Activated CD4-positive, alpha-beta T cell treated with anti-CD3 and anti-CD28 coated beads for 24 hours (primary cell): ENCODE measurements around the gene NASP.

Source experiments
- DNase-seq, 2 donors: peaks; one replicate each; pipeline ENCODE4 v3.0.0-alpha.2; 2020; ENCODE audit warnings: low read depth in 2 of 2

NASP gene

DNA sequence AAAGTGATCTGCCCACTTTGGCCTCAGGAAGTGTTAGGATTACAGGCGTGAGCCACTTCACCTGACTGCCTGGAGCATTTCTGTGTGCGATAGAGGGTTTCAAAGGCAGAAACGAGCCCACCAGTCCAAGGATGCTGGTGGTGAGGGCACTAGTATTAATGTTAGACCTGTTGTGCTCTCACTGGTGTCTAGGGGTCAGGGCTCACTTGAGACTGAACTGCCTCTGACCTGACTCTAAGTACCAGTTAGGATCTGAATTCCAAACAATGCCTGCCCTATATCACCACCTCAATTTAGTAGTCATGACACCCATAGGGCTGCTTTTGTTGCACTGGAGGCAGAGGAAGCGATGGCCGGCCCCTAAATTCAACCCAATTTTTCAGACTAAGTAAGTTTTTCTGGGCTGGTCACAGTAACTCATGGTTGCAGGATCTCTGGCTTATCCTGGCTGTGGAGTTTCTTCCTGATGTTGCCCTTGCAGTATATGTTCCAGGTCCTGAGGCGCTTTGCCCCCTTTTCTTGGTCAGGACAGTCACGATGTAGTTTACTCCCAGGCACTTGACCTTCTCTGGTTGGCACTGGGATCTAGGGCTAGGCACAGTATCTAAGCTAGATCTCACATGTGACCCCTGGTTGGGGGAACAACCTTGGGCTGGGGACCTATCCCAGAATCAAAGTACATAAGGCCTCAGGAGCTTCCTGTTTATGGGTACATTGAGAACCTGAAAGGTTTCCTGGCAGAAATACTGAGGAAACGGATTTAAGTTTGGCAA is 35.5 kb downstream of the NASP start:
- no peak for DNase-seq

DNA sequence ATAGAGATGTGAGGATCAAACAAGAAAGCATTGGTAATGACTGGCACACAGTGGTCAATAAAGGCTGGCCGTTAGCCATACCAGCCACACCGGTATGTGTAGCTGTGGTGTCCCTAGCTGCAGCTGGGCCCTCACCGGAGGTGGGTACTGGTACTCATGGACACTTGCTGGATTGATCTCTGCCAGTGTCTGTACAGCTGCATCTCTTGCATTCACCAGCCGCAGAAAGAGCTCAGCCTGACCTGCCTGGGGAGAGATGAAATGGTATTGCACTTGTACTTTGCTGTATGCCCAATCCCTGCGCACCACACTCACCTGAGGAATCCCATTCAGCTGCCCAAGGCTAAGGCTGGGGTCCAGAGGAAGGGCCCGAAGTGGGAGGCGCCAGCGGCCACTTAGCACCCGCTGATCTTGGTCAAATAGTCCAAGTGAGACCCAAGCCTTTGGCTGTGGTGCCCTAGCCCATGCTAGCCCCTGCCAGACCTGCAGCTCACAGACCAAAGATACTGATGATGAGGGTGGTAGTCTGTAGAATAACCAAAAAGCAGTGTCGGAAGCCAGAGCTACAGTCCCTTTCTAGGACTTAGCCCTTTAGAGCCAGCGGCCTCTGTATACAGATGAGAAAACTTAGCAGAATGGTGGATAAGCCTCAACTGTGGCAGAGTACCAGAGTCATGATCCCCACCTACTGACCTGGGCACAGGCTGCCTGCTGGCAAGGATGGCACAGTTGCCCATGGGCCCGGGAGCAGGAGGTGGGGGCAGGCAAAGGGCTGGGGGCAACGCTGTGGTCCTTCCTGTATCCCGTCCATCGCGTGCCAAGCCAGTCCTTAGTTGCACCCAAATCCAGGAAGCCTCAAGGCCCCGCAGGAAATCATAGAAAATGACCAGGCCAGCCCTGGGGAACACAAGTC is 37.0 kb downstream of the NASP start:
- DNase-seq = no peak

DNA sequence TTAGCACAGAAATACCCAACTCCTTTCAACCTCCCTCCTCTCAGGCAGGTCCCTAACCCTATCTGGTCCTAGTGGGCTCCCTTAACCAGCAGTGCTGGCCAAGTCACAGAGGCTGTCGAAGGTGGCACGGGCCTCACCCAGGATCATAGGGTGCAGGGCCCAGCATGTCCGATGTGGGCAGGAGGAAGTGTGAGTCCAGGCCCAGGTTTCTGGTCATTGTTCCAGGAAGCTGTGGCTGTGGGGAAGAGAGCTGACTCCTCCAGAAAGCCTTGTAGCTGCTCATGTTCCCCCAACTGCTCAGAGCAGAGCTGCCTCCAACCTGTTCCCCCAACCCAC is 37.6 kb downstream of the NASP start:
- no peak for DNase-seq

DNA sequence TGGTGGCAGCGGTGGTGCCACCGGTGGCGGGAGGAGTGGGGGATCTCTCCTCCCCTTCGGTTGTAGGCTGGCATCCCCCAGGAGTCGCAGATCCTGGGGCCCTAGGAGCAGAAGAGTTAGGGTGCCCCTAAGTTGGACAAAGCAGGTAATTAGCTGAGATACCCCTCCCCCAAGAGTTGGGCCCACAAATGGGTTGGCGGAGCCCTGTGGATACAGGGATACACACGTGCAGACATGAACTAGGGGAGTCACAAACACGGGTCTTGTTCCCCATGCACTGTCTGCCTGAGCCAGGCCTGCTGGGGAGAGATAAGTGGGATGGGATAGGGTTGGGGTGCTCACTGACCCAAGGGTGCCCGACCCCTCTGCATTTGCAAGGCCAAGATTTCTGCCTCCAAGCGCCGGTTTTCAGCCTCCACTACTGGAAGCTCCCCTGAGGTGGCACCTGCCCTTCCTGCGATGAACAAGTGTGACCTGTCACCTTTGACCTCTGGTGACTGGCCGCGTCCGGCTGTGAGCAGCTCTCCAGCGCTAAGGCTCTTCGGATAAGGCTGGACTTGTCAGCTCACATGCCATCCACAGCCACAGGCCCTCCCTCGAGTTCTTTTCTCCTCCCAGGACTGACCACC is 38.2 kb downstream of the NASP start:
- no peak for DNase-seq

DNA sequence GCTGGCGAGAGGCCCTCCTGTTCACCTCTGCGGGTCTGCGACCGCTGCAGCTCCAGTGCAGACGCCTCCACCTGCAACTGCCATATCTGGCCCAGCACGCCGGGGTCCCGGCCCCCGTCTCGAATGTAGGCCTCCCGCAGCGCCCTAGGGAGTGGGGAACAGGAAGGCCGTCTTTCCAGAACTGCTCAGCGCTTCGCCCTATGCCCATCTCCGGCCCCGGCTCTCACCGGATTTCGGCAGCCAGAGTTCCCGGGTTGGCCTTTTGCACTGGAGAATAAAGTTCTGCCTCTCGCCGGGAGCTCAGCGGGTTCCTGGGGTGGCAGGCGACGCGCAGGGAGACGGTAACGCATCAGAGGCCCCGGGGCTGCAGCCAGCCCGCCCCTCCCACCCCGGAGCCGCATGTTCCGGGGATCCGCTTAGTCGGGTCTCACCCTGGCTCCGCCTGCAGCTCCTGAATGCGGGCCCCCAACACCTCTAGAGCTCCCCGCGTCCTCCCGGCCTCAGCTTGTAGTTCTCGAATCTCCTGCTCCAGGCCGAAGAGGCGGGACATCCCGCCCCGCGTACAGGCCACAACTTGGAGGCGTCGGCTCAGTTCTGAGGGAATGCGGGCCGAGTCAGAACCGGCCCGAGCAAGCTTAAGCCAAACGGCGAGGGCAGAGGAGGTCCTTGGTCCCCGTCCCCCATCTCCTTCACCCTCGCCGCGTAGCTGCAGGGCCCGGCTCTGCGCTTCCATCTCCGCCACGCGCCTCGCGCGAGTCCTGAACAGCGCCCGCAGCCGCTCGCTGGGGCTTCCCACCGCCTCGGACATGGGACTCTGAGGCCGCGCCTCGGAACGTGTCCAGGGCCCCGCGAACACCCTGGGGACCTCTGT is 38.9 kb downstream of the NASP start:
- no peak for DNase-seq

DNA sequence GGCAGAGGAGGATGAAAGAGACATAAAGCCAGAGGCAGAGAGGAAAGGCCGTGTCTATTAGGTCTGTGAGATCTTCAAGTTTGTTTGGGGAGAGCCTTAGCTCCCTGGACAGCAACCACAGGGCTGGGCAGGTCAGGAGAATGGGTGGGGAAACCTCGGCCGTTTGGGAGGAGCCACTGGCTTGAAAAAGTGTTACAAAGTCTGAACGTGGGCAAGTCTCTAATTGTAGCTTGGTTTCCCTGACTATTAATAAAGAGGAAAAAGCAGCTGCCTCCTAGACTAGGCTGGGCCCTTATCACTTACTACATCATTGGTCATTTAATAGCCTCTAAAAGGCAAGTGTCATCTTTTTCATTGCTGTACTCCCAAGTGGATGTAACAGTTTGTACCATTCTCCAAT is 40.1 kb downstream of the NASP start, which contains the start of gene CCDC17:
CCDC17 (minus strand) TSS at position 83 of the 400 bp plus-strand sequence. CDS start 145 bp downstream, outside the sequence.
- DNase-seq = no peak

DNA sequence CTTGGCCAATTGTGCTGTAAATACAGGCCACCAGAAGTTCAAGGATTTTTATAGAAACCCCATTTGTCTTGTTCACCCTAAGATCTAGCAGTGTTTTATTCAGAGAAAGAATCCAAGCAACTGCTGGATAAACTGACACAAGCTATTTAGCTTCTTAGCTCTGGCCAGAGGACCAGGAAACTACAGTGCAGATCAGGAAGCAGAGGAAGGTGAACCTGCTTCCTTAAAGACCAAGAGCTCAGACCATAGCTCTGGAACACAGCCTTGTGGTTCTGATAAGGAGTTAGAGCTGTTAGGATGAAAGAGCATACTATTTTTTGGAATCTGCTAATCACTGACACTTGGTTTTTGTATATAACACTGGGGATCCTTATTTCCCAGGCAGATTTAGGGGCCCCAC is 45.2 kb downstream of the NASP start:
- DNase-seq = no peak

DNA sequence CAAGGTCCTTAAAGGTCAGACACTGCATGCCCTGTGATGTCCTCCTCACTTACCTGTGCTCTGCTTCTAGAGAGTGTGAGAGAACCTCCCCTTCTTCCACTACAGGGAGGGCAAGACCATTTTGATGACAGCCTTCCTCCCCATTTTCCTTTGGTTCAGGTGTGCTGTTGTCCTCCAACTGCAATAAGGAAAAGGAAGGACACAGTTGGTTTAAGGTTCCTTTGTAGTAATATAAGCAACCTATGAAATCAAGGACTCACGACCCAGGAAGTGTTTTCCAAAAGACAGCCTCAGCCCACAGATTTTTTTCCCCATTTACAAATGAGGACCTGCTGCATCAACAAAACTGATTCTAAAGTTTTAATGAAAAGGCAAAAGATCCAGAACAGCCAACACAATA is 46.6 kb downstream of the NASP start:
- no peak for DNase-seq

DNA sequence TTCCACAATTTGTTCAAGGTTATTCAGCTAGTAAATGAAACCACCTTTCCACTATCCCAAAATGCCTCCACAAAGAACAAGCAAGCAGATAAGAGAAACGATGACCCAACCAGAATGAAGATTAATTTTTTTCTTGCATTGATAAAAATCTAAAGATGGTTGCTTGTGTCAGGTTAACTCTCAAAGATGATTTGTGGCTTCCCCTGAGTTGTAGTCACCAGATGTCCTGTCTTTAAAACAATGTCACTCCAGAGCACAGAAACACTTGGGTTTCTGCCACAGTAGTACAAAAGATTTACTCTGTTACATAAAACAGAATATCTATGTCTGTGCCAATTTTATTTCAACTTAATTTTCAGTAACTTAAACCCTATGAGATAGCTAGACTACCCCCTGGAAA is 51.4 kb downstream of the NASP start:
- no peak for DNase-seq

DNA sequence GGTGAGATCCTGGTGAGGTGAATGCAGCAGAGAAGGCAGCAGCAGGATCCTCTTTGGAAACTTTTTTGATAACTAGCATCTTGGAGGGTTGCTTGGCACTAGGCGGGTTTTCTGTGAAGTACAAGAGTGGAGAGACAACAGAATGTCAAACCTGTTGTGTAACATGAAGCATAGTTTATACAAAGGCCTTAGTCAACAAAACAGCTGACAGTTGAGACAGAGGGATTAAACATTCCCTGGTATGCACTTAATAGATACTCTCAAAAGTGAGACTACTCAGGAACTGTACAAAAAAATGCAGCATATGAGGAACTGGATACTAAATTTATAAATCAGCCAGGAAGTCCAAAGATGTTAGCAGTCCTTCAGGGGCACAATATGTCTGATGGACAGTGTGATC is 56.5 kb downstream of the NASP start:
- no peak for DNase-seq

DNA sequence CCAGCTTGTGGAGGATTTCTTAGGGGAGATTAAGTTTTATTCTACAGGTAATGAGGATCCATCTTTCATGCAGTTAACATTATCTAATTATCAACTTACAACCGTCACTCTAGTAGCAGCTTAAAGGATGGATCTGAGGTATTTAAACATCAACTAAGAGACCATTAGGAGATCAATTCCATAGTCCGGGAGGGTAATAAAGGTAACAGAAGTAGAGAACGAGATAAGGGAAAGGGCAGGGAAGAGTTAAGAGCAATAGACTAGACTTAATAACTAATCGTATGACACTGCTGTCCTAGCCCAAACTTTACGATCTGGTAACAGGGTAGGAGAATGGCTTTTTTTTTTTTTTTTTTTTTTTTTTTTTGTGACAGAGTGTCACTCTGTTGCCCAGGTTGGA is 59.5 kb downstream of the NASP start:
- no peak for DNase-seq

DNA sequence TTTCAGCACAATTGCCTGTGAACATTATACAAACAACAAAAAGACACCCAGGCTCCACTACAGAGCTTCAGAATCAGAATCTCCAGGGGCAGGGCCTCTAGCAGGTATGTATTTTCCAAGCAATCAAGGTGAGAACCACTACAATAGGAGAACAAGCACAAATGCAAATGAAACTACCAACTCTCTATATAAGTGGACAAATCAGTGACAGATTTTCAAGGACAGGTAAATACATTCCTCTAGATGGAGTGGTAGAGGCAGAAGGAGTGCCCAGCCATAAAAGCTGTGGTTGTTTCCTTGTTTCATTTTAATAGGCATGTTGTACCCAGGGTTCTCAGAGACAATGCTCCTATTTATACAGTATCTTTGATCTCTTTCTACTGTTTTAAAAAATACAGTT is 60.1 kb downstream of the NASP start:
- DNase-seq = no peak

DNA sequence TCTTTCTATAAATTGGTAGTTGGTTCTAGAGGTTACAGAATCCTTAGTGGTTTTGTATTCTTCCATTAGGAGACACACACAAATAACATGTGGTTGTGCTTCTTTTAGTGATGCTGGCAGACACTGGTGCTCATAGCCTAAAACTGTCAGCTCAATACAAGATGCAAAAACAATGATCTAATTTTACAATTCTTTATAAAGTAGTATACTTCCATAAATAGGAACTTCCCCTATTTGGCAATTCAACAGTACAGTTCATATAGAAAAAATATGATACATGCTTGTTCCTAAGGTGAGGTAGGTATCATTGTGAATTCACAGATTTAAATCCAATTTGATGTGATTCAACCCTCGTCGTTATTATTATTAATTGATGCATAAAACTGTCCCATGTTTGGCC is 60.8 kb downstream of the NASP start:
- DNase-seq = no peak

DNA sequence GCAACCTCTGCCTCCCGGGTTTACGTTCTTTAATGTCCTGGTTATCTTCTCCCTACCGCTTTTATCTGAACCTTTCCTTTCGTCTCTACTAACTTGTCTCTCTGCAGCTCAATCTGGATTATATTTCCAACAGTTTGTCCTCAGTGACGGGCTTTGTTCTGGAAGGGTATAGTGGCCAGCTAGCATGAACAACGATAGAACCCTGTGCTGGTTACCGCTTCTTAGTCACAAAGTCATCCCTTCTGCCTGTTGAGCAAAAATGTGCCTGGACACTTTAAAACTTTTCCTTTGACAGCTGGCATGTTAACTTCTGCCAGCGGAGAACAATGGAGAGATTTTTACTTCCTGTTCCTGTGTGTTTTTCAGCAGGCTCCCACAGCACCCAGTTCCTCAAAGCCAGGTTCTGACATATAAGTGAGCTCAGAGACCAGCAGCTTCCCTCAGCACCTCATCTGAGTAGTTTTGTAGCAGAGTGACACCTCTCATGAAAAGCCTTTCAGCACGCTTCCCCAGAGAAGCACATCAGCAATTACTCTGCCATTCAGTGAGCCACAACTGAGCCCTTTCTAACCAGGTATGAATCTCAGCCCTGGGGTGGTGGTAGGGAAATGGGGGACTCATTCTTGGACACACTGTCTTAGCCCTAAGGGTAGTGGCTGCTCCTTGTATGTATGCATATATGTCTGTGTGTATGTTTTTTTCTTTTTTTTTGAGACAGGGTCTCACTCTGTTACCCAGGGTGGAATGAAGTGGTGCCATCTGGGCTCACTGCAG is 63.6 kb downstream of the NASP start:
- no peak for DNase-seq

DNA sequence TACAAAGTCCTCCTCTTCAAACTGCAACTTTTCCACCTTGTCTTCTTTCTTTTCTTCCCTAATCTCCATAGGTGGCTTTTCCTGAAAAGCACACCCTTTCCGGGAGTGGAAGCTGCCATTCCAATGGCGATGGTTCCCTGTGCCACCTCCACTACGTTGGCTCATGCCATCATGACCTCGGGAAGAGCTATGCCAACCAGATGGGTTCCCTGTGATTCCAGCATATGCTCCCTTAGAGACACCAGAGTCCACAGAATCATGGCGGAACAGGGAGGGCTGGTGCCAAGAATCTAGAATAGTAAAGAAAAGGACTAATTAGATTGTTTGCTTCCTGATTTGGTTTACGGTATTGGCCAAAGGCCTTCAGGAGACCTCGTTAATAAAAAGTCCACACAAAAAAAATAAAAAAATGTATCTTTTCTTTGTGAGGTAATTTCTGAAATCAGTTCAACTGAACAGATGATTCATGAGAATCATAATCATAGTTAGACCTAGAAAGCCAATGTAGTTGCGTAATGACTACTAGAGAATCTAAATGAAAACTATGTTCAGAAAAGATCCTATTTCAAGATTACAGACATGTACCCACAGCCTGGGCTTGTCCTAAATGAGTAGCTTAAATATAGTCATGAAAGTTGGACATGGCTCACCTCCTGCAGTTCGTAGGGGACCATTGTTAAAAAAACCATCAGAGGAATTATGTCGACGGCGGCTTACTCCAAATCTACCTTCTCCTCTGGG is 70.9 kb downstream of the NASP start:
- DNase-seq = no peak

DNA sequence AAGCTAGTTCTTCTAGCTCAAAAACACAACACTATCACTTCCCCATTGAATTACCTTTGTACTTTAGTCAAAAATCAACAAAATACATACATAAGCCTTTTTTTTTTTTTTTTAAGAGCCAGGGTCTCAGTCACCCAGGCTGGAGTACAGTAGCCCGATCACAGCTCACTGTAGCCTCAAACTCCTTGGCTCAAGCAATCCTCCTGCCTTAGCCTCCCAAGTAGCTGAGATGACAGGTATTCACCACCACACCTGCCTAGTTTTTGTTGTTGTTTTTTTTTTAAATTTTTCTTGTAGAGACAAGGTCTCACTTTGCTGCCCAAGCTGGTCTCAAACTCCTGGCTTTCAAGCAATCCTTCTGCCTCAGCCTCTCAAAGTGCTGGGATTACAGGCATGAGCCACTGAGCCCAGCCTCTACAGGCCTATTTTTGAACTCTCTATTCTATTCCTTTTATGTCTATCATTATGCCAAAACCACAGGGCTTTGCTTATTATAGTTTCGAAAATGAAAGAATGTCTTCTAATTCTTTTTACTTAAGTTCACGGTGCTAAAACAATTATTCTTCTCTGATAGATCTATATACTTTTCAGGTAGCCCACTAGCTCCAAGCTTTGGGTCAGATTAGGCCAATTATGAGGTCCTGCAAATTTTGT is 72.9 kb downstream of the NASP start:
- no peak for DNase-seq

DNA sequence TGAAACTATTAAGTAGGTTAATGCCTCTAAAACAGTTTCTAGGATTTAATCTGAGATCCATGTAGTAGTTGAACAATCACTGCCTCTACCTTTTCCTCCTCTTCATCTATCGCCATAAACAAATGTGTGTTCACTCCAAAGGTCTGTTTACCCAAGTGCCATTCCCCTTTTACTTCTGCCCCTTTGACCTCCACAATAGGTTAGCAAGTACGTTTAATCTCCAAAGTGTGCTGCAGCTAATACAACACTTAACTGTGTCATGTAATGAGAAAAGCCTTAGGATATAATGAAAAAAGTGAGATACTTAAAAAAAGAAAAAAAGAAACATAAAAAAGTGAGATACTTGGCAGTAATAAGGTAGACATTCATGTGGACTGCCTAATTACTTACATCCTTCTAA is 74.3 kb downstream of the NASP start:
- DNase-seq = no peak

DNA sequence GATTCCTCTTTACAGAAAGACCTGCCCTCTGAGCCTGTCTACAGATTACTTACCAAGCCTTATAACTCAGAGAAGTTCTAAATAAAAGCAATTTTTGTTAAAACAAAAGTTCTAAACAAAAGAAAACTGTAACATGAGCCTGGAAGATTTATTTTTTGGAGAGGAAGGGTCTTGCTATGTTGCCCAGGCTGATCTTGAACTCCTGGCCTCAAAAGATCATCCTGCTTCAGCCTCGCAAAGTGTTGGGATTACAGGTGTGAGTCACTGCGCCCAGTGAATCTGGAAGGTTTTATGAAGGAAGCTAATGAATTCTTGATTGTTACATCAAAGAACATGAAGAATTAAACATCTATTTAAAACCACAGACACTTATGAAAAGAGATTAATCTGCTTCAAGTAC is 75.4 kb downstream of the NASP start:
- DNase-seq = no peak

DNA sequence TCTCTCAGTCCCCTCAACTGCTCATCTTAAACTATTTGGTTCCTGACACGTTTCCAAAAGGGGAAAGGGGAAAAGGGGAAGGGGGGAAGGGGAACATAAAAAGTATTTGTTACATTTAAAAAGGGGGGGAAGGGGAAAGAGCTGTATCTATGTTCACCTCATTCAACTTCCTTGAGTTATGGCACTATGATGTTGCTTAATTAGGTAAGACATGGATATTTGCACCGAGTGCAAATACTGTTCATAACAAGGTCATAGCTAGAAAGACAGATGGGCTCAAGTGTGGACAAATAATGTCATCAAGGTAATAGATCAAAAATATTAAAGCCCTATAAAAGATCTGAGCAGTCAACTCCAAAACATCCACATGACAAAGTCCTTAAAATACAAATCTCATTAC is 76.5 kb downstream of the NASP start:
- DNase-seq = no peak

DNA sequence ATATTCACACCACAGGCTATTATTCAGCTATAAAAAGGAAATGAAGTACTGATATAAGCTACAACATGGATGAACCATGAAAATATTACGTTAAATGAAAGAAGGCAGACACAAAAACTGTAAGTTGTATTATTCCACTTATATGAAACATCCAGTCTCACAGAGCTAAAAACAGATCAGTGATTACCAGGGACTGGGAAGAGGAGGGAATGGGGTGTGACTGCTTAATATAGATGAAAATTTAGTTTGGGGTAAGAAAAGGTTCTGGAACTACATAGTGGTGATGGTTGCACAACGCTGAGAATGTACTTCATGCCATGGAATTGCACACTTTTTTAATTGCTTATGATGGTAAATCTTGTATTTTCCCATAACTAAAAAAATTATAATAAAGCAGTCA is 83.0 kb downstream of the NASP start:
- no peak for DNase-seq
